GM12874 (cell line): ENCODE data around the gene DNAH12.

Source experiments
- CTCF ChIP-seq: IDR thresholded peaks from 2 replicates; pipeline ENCODE4 v1.5.1; 2011; ENCODE audit warnings: low read depth, mild to moderate bottlenecking, control low read depth, low read length, moderate library complexity; ENCODE audit not compliant: insufficient read depth

The DNAH12 gene

GRCh38 chr3:57577801-57578200, 33.7 kb upstream of the DNAH12 start:
- TF ChIP-seq CTCF: no peak

- no peak for TF ChIP-seq CTCF
Observed at GRCh38 chr3:57575966-57576626, 32.0 kb upstream of the DNAH12 start.

GRCh38 chr3:57572096-57572495, 28.0 kb upstream of the DNAH12 start:
- TF ChIP-seq CTCF: no peak

- no peak for TF ChIP-seq CTCF
Observed at GRCh38 chr3:57570878-57571277, 26.7 kb upstream of the DNAH12 start.

- no peak for TF ChIP-seq CTCF
Observed at GRCh38 chr3:57569859-57570450, 25.8 kb upstream of the DNAH12 start.

- no peak for TF ChIP-seq CTCF
Observed at GRCh38 chr3:57559526-57559925, 15.4 kb upstream of the DNAH12 start.

GRCh38 chr3:57557085-57557537, 13.0 kb upstream of the DNAH12 start:
- no peak for TF ChIP-seq CTCF
